CD4-positive, CD25-positive, alpha-beta regulatory T cell (primary cell): ENCODE results near the gene FRMD3. TPM values are rescaled to one million over a fixed set of nuclear protein-coding genes. Genes with fewer than 3 reads are reported as not detected.

Source experiments
- ATAC-seq, 2 donors: fragments of 150-1000 bp; cut with Tn5 transposase; one replicate each; pipeline ENCODE4 v1.10.0; 2021; ENCODE audit warnings: low read depth in 2 of 2, moderate number of reproducible peaks in 2 of 2, moderate library complexity in 1 of 2
- DNase-seq, 3 donors: peaks; one replicate each; pipeline versions ENCODE4 v3.0.0 to v3.0.0-alpha.2; 2012 to 2022; ENCODE audit warnings: mixed read lengths in 1 of 3
- H3K27ac ChIP-seq: one replicate; pipeline ENCODE4 v1.7.0; 2013; ENCODE audit warnings: mild to moderate bottlenecking, low read length; ENCODE audit not compliant: insufficient read depth, poor library complexity, severe bottlenecking
- H3K27me3 ChIP-seq: one replicate; pipeline ENCODE4 v1.7.0; 2013; ENCODE audit warnings: low read length; ENCODE audit not compliant: control insufficient read depth, insufficient read depth
- H3K36me3 ChIP-seq: one replicate; pipeline ENCODE4 v1.7.0; 2013; ENCODE audit warnings: mild to moderate bottlenecking, low read length, moderate library complexity; ENCODE audit not compliant: control insufficient read depth, insufficient read depth
- H3K4me1 ChIP-seq: 2 replicates; pipeline ENCODE4 v1.7.0; 2013; ENCODE audit warnings: mild to moderate bottlenecking, low read length; ENCODE audit not compliant: insufficient read depth, control insufficient read depth, poor library complexity, severe bottlenecking
- H3K4me3 ChIP-seq: one replicate; pipeline ENCODE4 v1.7.0; 2013; ENCODE audit warnings: low read depth, mild to moderate bottlenecking, low read length, moderate library complexity
- H3K9me3 ChIP-seq, 2 experiments: 1 replicate in 1 of 2; 2 replicates in 1 of 2; pipeline ENCODE4 v1.7.0; 2013; ENCODE audit warnings: low read length in 2 of 2, mild to moderate bottlenecking in 1 of 2, moderate library complexity in 1 of 2; ENCODE audit not compliant: control insufficient read depth in 2 of 2
- H3K27ac Mint-ChIP-seq, 3 donors: one replicate each; pipeline ENCODE4 v1.8.0; 2020 to 2022; ENCODE audit warnings: mild to moderate bottlenecking in 3 of 3, mixed read lengths in 3 of 3, moderate library complexity in 2 of 3
- H3K27me3 Mint-ChIP-seq: one replicate; pipeline ENCODE4 v1.8.0; 2022; ENCODE audit warnings: mild to moderate bottlenecking, mixed read lengths
- H3K36me3 Mint-ChIP-seq: one replicate; pipeline ENCODE4 v1.8.0; 2020; ENCODE audit warnings: mixed read lengths
- H3K4me1 Mint-ChIP-seq, 4 donors: one replicate each; pipeline ENCODE4 v1.8.0; 2020 to 2022; ENCODE audit warnings: mixed read lengths in 4 of 4, mild to moderate bottlenecking in 1 of 4
- H3K4me3 Mint-ChIP-seq, 4 donors: one replicate each; pipeline ENCODE4 v1.8.0; 2020 to 2022; ENCODE audit warnings: mild to moderate bottlenecking in 4 of 4, mixed read lengths in 4 of 4, moderate library complexity in 3 of 4
- H3K9me3 Mint-ChIP-seq, 7 donors: one replicate each; pipeline ENCODE4 v1.8.0; 2020 to 2022; ENCODE audit warnings: mixed read lengths in 7 of 7, mild to moderate bottlenecking in 3 of 7, moderate library complexity in 2 of 7
- polyA plus RNA-seq, 4 donors: library from polyadenylated mRNA; unstranded; fragments of 300-500 nt; fragmentation: Illumina TruSeq; gene quantifications; one replicate each; pipeline ENCODE4 v1.2.3, GENCODE V29; 2021
- total RNA-seq: library from RNA; stranded (reverse); gene quantifications from one replicate; pipeline ENCODE4 v1.2.3, GENCODE V29; 2022

Gene FRMD3
- total and polyA plus RNA-seq, 5 donors from 2014 or later: 0.25 to 2.8 TPM; not detected in 3

DNA sequence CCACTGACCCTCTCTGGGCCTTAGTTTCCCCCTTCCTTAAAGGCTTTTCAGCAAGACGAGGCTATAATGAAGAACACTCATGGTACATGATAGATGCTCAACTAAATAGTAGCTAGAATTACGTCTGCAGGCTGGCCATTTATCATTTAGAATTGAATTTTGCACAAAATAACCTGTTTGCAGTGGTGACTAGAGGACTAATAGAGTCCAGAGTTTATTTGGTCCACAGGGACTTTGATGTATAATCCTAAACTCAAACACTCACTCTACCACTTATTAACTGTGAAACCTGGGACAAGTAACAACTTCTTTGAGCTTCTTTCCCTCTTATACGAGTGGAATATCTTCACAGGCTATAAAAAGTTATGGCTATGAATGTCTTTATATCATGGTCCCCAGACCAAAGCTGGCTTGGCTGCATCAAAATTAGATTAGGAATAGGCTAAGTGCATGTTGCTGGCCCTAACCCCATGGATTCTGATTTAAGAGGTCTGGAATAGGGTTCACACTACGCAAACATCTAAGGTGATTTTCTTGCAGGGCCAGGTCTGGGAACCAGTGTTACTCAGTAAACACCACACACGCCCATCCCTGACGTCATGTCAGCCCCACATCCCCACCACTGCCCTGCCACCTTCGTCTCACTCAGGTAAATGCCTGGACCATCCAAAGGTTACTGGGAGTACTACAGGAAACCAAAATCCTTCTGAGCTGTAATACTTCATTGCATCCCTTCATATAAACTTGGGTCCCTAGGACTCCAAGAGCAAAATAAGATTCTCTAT is 150.6 kb downstream of the FRMD3 start:
- Histone ChIP-seq H3K27me3 (no peaks in the 10 kb centered on the region), H3K4me3 (no peak overlapping the region), H3K36me3 (no peaks in the 10 kb centered on the region), H3K4me1 (no peaks in the 10 kb centered on the region), H3K27ac (no peak overlapping the region), H3K9me3 (no peaks in the 10 kb centered on the region)
- Mint-ChIP-seq H3K36me3 (peaks cover 4% of the 10 kb centered on the region), H3K27ac (no peak overlapping the region), H3K9me3 (peaks cover 0 to 3% (median 0%) of the 10 kb centered on the region in 7 donors), H3K4me3 (peak overlapping the region in 1 of 4 donors; percentile 39), H3K4me1 (no peaks in the 10 kb centered on the region), H3K27me3 (no peaks in the 10 kb centered on the region)
- ATAC-seq (no peak), DNase-seq (no peak)

DNA sequence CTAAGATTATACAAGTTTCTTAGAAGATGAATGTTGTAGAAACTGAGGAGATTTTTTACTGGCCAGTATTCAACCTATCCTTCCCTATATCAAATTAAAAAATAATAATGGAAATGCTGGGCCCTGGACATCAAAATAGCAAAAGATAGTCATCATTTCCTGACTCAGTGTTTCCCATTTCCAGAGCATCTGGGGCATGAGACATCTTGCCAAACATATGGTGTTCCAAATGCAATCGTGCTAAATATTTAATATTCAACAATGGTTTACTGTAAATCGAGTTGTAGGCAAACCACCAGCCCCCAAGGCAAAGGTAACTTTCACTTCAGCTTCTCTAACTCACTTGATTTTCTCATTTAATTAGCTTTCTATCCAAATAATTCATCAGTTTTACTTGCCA is 152.9 kb downstream of the FRMD3 start:
- H3K9me3 Mint-ChIP-seq: peaks cover 0 to 3% (median 0%) of the 10 kb centered on the region in 7 donors
- no peaks in the 10 kb centered on the region for H3K4me1 ChIP-seq
- H3K4me3 ChIP-seq: no peak overlapping the region
- DNase-seq: no peak
- H3K27me3 ChIP-seq: no peaks in the 10 kb centered on the region
- no peaks in the 10 kb centered on the region for H3K36me3 ChIP-seq
- H3K27ac ChIP-seq: no peak overlapping the region
- no peak for ATAC-seq
- H3K27me3 Mint-ChIP-seq: peaks cover 4% of the 10 kb centered on the region
- peaks cover 5% of the 10 kb centered on the region for H3K36me3 Mint-ChIP-seq
- H3K4me1 Mint-ChIP-seq: no peaks in the 10 kb centered on the region
- H3K4me3 Mint-ChIP-seq: no peak overlapping the region
- H3K27ac Mint-ChIP-seq: no peak overlapping the region
- H3K9me3 ChIP-seq: no peaks in the 10 kb centered on the region

DNA sequence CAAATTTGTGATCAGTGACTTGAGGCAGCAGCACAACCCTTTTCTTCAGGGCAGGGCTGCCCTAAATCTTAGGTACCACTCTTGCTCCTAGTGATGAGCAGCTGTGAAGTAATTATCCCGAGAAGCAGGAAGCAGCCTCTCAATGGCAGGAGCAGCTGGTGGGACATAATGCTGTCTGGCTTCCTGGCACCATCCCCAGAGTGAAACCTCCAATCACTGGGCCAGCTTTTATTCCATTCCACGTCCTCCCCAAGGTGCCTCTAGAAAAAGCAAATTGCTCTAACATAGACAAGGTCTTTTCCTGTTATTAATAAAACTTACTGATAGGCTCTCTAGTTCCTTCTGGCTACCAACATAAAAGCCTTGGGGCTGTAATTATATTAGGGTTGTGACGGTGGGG is 154.0 kb downstream of the FRMD3 start:
- Mint-ChIP-seq H3K27ac (no peak overlapping the region), H3K27me3 (peaks cover 4% of the 10 kb centered on the region), H3K4me3 (no peak overlapping the region), H3K4me1 (no peaks in the 10 kb centered on the region), H3K36me3 (peaks cover 5% of the 10 kb centered on the region), H3K9me3 (peaks cover 0 to 3% (median 0%) of the 10 kb centered on the region in 7 donors)
- DNase-seq (no peak), ATAC-seq (no peak)
- no peaks in the 10 kb centered on the region for H3K9me3 ChIP-seq
- no peak overlapping the region for H3K4me3 ChIP-seq
- no peak overlapping the region for H3K27ac ChIP-seq
- no peaks in the 10 kb centered on the region for H3K27me3 ChIP-seq
- H3K36me3 ChIP-seq: no peaks in the 10 kb centered on the region
- no peaks in the 10 kb centered on the region for H3K4me1 ChIP-seq

DNA sequence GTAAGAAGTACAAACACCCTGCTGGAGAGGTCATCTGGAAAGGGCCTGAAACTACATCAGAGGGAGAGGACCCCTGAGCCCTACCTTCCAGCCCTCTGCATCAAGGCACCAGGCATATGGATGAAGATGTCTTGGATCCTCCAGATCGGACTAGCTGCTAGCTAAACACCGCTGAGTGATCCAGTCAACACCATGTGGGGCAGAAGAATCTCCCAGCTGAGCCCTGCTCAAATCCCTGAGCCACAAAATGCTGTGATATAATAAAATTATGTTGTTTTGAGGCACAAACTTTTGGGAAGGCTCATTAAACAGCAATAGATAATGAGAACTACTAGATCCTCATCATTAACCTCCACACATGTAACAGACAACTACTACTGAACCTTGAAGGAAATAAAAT is 155.2 kb downstream of the FRMD3 start:
- H3K4me1 Mint-ChIP-seq: no peaks in the 10 kb centered on the region
- no peak overlapping the region for H3K27ac Mint-ChIP-seq
- H3K4me3 Mint-ChIP-seq: no peak overlapping the region
- Histone ChIP-seq H3K9me3 (no peaks in the 10 kb centered on the region), H3K27me3 (no peaks in the 10 kb centered on the region), H3K4me3 (no peak overlapping the region), H3K4me1 (no peaks in the 10 kb centered on the region), H3K36me3 (no peaks in the 10 kb centered on the region), H3K27ac (no peak overlapping the region)
- peaks cover 0 to 3% (median 0%) of the 10 kb centered on the region in 7 donors for H3K9me3 Mint-ChIP-seq
- peaks cover 4% of the 10 kb centered on the region for H3K27me3 Mint-ChIP-seq
- H3K36me3 Mint-ChIP-seq: peaks cover 5% of the 10 kb centered on the region
- no peak for ATAC-seq
- DNase-seq: no peak

DNA sequence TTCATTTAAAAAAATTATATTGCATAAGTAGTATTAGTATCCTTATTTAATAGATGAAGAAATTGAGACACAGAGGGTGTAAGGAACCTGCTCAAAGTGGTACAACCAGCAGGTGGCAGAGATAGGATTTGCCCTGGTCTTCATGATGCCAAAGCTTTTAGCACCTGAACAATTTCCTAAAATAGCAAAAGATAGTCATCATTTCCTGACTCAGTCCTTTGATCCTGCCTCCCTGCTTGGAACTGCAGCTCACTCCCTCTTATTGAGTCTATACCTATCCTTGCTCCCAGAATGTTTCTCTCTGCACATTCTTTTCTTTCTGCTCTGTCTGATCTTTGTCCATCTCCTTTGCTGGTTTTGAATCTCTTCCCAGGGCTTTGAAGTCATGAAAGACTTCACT is 155.8 kb downstream of the FRMD3 start:
- no peaks in the 10 kb centered on the region for H3K36me3 ChIP-seq
- no peaks in the 10 kb centered on the region for H3K9me3 ChIP-seq
- H3K27ac Mint-ChIP-seq: peak overlapping the region in 1 of 3 donors; percentile 79
- ATAC-seq: no peak
- no peaks in the 10 kb centered on the region for H3K27me3 ChIP-seq
- no peak for DNase-seq
- H3K27ac ChIP-seq: no peak overlapping the region
- H3K4me1 Mint-ChIP-seq: no peaks in the 10 kb centered on the region
- no peaks in the 10 kb centered on the region for H3K4me1 ChIP-seq
- H3K27me3 Mint-ChIP-seq: peaks cover 4% of the 10 kb centered on the region
- H3K4me3 Mint-ChIP-seq: no peak overlapping the region
- H3K4me3 ChIP-seq: no peak overlapping the region
- peaks cover 5% of the 10 kb centered on the region for H3K36me3 Mint-ChIP-seq
- peaks cover 0 to 2% (median 0%) of the 10 kb centered on the region in 7 donors for H3K9me3 Mint-ChIP-seq

DNA sequence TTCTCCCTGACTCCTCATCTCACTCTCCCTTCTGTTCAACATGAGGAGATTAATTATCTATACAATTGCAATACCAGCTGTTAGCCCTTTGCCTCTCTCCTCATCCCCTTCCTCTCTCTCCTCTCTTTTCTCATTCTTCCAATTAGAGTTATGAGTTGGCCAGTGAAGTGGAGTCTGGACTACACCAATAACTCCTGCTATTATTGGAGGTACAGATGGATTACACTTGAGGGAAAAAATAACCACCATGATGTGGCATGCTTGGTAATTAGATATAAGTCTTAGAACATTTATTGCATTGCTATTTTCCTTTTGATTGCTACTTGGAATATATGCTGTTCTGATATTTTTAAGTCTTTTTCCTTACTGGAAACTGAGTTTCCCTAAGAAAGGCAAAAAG is 159.2 kb downstream of the FRMD3 start:
- ATAC-seq: no peak
- peaks cover 0 to 2% (median 0%) of the 10 kb centered on the region in 7 donors for H3K9me3 Mint-ChIP-seq
- Histone ChIP-seq H3K9me3 (no peaks in the 10 kb centered on the region), H3K4me3 (no peak overlapping the region), H3K27me3 (no peaks in the 10 kb centered on the region), H3K27ac (no peak overlapping the region), H3K4me1 (no peaks in the 10 kb centered on the region), H3K36me3 (no peaks in the 10 kb centered on the region)
- H3K4me1 Mint-ChIP-seq: no peaks in the 10 kb centered on the region
- no peak overlapping the region for H3K27ac Mint-ChIP-seq
- H3K27me3 Mint-ChIP-seq: peaks cover 4% of the 10 kb centered on the region
- no peak for DNase-seq
- peaks cover 5% of the 10 kb centered on the region for H3K36me3 Mint-ChIP-seq
- no peak overlapping the region for H3K4me3 Mint-ChIP-seq

DNA sequence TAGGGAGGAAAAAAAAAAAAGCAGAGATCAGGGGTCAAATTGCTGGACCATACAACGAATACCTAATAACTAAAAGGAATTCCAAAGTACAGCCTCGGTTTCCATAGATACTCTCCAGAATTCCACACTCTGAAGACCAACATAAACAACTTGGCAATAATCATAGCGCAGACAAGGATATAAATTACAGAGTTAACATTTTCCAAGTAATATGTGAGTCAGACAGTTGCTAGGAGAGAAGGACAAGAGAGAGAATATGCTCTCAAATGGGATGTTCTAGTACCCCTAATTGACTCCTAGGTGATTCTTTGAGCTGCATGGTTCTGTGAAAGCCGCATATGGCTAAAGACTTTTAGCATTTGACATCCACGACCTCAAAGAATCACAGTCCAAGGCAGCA is 165.2 kb downstream of the FRMD3 start:
- no peaks in the 10 kb centered on the region for H3K36me3 Mint-ChIP-seq
- no peak overlapping the region for H3K4me3 Mint-ChIP-seq
- no peak overlapping the region for H3K27ac Mint-ChIP-seq
- no peak for ATAC-seq
- Histone ChIP-seq H3K27ac (no peak overlapping the region), H3K36me3 (no peaks in the 10 kb centered on the region), H3K4me1 (no peaks in the 10 kb centered on the region), H3K27me3 (no peaks in the 10 kb centered on the region), H3K9me3 (no peaks in the 10 kb centered on the region), H3K4me3 (no peak overlapping the region)
- no peak for DNase-seq
- H3K9me3 Mint-ChIP-seq: peaks cover 0 to 1% (median 0%) of the 10 kb centered on the region in 7 donors
- no peaks in the 10 kb centered on the region for H3K27me3 Mint-ChIP-seq
- H3K4me1 Mint-ChIP-seq: no peaks in the 10 kb centered on the region

DNA sequence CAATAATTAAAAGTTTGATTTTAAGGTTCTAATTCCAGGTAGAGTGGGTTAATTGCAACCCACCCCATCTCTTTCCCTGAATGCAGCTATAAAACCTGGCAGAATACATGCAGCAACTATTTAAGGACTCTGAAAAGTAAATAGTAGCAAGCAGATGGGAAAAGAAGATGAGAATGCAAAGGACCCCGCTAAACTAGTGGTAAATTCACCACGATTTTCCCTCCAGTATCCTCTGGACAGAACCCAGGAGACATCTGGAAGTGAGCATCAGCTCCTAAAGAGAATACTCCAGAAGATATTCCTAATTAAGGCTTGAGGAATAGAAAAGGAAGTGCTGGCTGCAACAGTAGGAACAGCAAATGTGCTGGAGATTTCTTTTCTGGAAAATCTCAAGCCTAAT is 170.9 kb downstream of the FRMD3 start:
- Mint-ChIP-seq H3K9me3 (peaks cover 0 to 1% (median 0%) of the 10 kb centered on the region in 7 donors), H3K4me1 (no peaks in the 10 kb centered on the region), H3K27me3 (peaks cover 4% of the 10 kb centered on the region), H3K4me3 (no peak overlapping the region), H3K27ac (no peak overlapping the region), H3K36me3 (no peaks in the 10 kb centered on the region)
- no peaks in the 10 kb centered on the region for H3K36me3 ChIP-seq
- H3K4me3 ChIP-seq: no peak overlapping the region
- H3K27me3 ChIP-seq: no peaks in the 10 kb centered on the region
- no peak for DNase-seq
- H3K4me1 ChIP-seq: no peaks in the 10 kb centered on the region
- no peak overlapping the region for H3K27ac ChIP-seq
- no peak for ATAC-seq
- no peaks in the 10 kb centered on the region for H3K9me3 ChIP-seq
